DOHH2 (cell line): ENCODE measurements around the gene CACNA2D2.

ENCODE experiments used
- EZH2phosphoT487 ChIP-seq: fragments of 200-600 bp; sonication (generic); IDR thresholded peaks from 2 replicates; pipeline ENCODE4 v1.6.1; 2017; ENCODE audit warnings: borderline replicate concordance, mild to moderate bottlenecking, antibody characterized with exemption, low read length, moderate library complexity, mixed read lengths
- TF ChIP-seq, protein P1 (sequence below): fragments of 200-600 bp; sonication (generic); IDR thresholded peaks from one replicate; pipeline ENCODE4 v1.5.1; 2014; ENCODE audit warnings: antibody characterized with exemption, mild to moderate bottlenecking, low read depth, low read length; ENCODE audit not compliant: poor library complexity, severe bottlenecking

DNA sequence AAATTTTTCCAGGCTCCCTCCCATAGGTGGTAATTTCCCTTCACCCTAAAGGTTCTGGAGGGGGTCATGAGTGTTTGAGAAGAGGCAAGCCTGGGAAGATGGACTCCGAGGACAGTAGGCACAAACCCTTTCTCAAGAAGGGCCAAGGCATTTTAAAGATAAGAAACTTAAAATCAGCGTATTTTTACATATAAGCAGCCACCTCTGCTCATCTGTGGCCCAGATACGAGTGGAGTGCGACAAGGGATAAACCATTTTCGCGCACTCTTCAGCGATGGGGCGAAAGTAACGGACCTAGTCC, 163.3 kb downstream of the CACNA2D2 start:
- TF ChIP-seq, protein P1, sequence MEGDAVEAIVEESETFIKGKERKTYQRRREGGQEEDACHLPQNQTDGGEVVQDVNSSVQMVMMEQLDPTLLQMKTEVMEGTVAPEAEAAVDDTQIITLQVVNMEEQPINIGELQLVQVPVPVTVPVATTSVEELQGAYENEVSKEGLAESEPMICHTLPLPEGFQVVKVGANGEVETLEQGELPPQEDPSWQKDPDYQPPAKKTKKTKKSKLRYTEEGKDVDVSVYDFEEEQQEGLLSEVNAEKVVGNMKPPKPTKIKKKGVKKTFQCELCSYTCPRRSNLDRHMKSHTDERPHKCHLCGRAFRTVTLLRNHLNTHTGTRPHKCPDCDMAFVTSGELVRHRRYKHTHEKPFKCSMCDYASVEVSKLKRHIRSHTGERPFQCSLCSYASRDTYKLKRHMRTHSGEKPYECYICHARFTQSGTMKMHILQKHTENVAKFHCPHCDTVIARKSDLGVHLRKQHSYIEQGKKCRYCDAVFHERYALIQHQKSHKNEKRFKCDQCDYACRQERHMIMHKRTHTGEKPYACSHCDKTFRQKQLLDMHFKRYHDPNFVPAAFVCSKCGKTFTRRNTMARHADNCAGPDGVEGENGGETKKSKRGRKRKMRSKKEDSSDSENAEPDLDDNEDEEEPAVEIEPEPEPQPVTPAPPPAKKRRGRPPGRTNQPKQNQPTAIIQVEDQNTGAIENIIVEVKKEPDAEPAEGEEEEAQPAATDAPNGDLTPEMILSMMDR, result no peak
- TF ChIP-seq EZH2phosphoT487, result no peak
